ENCODE results near the gene TSPAN32.

The TSPAN32 gene

GRCh38 chr11:2305140-2305778 lies 3.4 kb downstream of the TSPAN32 start:
- DNase-seq, result peak; percentile 89

DNA sequence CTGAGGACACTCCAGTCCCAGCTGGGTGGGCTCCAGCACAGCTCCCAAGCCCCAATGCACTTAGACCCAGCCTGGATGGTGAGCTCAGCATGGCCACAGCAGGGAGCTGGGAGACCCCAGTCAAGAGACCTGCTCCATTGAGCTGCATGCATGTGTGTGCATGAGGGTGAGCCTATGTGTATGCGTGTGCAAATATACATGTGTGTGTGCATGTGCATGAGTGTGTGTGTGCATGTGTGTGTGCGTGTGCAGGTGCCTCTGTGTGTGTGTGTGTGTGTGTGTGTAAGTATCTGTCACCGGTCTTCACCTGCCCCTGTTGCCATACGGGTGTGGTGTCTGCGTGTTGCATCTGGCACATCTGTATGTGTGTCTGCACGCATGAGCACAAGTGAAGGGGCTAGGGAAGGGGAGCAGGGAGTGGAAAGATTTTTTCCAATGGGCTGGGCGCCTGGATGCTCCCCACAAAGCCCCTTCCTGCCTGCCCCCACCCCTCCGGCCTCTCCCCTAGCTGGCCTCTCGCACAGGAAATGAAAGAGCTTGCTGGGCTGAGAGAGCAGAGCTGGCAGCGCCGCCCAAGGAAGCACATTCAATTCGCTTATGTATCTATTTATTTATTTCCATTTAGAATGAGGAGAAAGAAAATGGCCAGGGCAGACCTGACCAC lies 4.1 kb downstream of the TSPAN32 start:
- peak; percentile 57 for DNase-seq

GRCh38 chr11:2306452-2306823 lies 4.6 kb downstream of the TSPAN32 start:
- DNase-seq, result peak; percentile 8

DNA sequence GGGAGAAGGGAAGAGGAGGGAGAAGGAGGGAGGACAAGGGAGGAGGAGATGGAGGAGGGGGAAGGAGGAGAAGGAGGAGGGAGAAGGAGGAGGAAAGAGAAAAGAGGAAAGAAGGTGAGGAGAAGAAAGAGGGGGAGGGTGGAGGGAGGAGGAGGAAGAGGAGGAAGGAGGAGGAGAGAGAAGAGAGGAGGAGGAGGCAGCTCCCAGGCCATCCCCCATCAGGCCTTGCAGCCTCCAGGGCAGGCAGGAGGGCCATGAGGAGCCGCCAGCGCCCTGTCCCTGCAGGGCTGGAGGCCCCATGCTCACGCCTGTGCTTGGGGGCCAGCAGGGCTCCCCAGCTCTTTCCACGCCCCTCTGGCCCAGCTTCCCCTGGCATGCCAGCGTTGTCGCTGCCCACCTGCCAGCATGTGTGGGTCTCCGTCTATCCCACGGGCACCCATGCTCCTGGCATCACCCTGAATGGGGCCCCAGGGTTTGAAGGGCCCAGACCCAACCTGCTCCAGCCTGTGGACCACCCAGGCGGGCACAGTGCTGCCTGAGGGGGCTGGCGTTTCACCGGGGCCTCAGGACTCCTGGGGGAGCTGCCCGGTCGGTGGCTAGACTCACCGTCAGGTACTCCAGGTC lies 5.2 kb downstream of the TSPAN32 start:
- DNase-seq, result peak; percentile 45

DNA sequence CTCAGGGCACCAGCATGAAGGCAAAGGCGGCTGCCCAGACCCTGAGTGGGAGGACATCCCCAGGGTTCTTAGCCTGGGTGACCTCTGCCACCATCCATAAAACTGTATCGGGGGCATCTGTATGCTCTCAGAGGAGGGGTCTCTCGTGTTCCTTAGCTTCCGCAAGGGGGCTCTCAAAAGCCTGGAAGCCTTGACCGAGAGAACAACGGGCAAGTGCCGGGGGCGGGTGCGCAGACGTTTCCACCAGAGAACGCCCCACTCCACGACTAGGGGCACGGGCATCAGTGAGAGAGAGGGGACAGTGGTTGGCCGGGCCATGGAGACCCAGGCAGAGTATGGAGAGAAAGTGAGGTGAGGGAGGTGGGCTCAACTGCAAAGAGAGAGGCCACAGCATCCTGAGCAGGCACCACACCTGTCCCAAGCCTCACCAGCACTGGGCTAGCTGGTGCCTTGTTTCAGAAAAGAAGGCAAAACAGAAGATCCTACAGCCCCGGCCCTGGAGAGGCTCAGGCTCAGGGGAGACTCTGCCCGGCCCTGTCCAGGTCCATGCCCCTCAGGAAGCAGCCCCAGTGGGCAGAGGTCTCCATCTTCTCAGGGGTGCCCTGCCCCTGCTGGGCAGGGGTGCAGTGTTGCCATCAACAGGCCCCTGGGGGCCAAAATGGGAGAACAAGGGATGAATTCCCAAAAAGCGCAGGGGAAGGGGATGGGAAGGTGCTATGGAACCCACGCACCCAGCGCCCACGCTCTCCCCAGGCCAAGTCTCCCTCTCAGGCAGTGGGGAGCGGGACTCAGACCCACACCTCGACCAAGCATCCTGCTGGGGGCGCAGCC lies 5.9 kb downstream of the TSPAN32 start:
- no peak for DNase-seq

- DNase-seq, result no peak
These were observed 6.9 kb downstream of the TSPAN32 start for GRCh38 chr11:2308713-2309112.

DNA sequence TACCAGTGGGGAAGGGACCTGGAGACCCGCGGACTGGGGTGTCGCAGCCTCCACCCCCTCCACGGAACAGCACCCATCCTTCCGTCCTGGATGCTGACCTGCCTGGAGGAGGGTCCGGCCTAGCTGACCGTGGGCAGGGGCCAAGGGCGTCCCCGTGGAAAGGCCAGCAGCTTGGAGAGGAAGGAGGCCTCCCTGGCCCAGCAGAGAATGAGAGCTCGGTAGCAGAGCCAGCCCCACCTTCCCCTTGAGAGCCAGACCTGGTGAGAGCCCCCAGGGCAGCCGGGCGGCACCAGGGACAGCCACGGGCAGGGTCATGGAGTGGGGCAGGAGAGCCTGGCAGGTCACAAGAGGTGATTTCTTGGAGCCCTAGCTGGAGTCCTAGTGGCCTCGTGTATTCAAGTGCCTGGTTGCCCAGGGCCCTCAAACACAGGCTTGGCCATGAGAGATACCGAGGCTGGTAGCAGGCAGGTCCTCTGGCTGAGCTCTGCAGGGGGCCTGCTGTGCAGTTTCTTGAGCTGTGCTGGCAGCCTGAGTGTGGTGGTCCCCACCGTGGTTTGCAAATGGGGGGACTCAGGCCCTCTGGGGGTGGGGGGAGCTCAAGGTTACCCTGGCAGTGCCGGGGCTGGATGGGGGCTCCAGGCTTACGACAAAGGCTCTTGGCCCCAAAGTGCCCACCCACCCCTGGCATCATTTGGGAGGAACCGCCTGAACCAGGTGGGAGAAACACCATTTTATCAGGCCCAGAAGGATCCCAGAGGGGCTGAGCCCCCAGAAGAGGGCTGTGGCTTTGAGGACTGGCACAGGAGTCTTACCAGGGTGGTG lies 7.6 kb downstream of the TSPAN32 start:
- peak; percentile 16 for DNase-seq

DNA sequence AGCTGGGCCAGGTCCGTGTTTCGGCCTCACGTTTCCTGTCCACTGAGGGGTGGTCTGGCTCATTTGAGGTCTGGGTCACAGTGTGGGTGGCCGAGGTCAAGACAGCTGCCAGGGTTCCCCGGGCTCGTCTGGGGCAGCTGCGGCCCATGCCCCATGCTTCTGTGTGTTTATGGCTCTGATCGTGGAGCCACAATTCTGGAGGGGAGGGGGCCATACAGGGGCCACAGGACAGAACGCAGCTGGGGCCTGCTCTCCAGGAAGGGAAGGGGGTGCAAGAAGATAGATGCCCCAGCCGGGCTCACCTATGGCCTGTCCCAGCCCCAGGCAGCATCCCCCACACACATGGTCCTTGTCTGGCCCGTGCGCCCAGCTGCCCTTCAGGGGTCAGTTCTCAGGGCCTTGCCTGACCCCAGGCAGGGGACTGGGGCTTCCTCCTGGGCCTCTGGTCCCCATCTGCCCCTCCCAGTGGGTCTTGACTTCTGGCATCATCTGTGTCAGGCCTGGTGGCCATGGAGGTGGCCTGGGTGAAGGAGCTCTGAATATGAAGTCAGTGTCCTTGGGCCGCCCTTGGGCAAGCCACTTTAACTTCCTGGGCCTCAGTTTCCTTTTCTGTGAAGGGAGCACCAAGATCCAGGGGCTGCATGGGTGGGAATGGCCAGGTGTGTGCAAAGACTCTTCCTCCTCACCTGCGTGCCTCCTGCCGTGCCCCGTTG lies 8.4 kb downstream of the TSPAN32 start:
- DNase-seq, result peak; percentile 18

DNA sequence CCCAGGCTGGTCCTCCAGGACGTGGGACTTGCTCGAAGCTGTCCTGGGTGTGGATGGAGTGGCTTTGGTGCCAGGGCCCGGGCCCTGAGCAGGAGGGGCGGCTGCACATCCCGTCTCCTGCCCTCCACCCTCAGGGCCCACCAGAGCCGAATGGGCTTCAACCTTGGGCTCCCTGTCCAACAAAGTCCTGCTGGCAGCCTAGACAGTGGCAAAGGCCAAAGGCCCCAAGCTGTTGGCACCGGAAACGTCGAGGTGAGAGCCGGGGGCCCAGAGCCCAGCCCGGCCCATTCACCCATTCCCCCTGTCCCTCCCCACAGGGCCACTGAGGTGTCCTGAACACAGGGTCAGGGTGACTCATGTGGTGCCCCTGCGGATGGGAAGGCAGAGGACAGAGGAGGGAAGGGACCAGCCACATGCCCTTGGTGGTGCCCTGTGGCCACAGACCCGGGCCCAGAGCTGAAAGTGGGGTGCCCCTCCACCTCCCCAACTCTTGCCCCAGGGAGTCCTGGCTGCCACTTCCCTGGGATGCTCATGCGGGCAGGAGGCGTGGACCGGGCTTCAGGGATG lies 9.1 kb downstream of the TSPAN32 start:
- DNase-seq, result peak; percentile 20

- DNase-seq, result peak; percentile 41
These were observed 9.7 kb downstream of the TSPAN32 start for GRCh38 chr11:2311353-2312133.

- peak; percentile 71 for DNase-seq
These were observed 10.6 kb downstream of the TSPAN32 start for GRCh38 chr11:2312232-2313042.

GRCh38 chr11:2313051-2313951 lies 11.5 kb downstream of the TSPAN32 start:
- DNase-seq, result peak; percentile 37

GRCh38 chr11:2314136-2314524 lies 12.3 kb downstream of the TSPAN32 start:
- DNase-seq, result peak; percentile 35

- DNase-seq, result peak; percentile 88
These were observed 12.9 kb downstream of the TSPAN32 start for GRCh38 chr11:2314525-2315394.

DNA sequence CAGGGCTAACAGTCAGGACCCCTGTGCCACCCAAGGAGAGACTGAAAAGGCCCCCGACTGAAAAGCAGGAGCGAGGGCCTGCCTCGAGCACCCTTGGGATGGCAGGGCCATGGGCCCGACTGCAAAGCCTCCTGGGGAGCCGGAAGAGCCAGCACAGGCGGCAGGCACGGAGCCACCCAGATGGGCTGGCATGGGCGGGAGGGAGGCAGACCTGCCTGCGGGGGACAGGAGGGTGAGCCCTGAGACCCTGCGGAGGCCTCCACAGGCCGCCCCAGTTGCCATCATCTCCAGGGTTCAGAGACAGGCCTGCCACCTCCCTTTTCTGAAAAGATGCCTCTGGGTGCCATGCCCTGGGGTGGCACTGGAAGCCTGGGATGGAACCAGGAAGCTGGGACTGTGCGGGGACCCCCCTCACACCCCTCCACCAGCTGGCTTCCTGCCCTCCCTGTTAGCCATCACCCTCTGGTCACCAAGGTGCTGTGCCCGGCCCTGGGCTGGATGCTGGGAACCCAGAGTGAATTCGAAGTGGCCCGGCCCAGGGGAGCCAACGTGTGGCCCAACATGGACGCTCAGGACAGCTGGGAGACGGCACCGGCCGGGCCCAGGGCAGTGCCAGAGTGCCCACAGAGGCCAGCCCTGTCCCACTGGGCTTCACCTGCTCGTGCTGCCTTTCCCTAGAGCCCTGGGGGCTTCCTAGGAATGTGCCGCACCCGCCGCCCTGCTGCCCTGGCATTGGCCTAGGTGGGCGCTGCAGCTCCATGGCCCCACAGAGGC lies 13.8 kb downstream of the TSPAN32 start:
- peak; percentile 5 for DNase-seq

DNA sequence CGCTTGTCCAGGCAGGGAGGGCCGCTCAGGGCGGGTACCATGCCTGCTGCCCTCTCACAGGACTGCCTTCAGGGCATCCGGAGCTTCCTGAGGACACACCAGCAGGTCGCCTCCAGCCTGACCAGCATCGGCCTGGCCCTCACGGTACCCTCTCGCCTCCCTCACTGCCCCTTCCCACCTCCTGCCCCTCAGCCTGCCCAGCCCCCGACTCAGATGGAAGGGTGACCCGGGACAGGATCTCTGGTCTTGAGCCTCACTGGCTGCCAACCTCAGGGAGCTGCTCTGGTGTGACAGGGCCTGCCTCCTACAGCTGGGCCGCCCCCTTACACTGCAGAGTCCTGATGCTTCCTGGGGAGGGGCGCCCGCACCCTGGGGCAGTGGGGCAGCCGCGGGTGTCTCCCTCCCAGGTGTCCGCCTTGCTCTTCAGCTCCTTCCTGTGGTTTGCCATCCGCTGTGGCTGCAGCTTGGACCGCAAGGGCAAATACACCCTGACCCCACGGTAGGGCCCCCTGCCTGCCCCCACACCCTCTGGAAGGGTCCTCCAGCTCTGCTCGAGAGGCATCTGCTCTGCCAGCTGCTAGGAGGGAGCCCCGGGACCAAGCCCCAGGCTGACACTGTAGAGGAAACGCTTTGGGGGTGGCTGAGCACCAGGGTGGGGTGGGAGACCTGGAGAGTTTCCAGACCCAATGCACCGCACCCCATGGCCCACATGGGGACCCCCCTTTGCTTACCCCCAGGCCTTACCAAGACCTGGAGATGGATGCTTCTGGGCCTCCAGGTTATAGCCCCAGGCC lies 14.6 kb downstream of the TSPAN32 start:
- DNase-seq, result peak; percentile 16

Measured in hematopoietic multipotent progenitor cell treated with erythropoietin and hydrocortisone succinate and interleukin-3 and kit ligand, for 4 days (in vitro differentiated cells).